ENCODE measurements around the gene STPG2. TPM values are rescaled to one million over a fixed set of nuclear protein-coding genes. Genes with fewer than 3 reads are reported as not detected.

STPG2 gene
- total RNA-seq = 0.13 TPM in 1 of 2 replicates, not detected in the other

GRCh38 chr4:98143001-98143899, at the start of gene STPG2:
STPG2 (minus strand) TSS chr4:98143476.

Other genes with a start within 250 kb of the STPG2 start
- 39.7 and 52.4 TPM in 2 replicates for gene RAP1GDS1, start 117.9 kb upstream of the STPG2 start, total RNA-seq